HUES48 (cell line): ENCODE data around the gene ZNF12.
"Not testable (repeated sequence)": the region's sequence is repeated elsewhere in the genome, so short reads cannot be mapped to it uniquely, and the experiment has no call there.

Experiments used
- H3K27ac ChIP-seq: one replicate; pipeline ENCODE4 v1.7.0; 2013; ENCODE audit warnings: low read depth, low read length, inconsistent platforms
- H3K27me3 ChIP-seq: 2 replicates; pipeline ENCODE4 v1.6.1; 2013; ENCODE audit warnings: mild to moderate bottlenecking, low read length; ENCODE audit not compliant: control insufficient read depth, insufficient read depth
- H3K36me3 ChIP-seq: 2 replicates; pipeline ENCODE4 v1.6.1; 2013; ENCODE audit warnings: low read length; ENCODE audit not compliant: control insufficient read depth, insufficient read depth
- H3K4me1 ChIP-seq: 2 replicates; pipeline ENCODE4 v1.6.1; 2013; ENCODE audit warnings: mild to moderate bottlenecking, low read length; ENCODE audit not compliant: control insufficient read depth, insufficient read depth
- H3K4me3 ChIP-seq: 2 replicates; pipeline ENCODE4 v1.5.1; 2013; ENCODE audit warnings: mild to moderate bottlenecking, low read depth, low read length
- H3K9ac ChIP-seq: 2 replicates; pipeline ENCODE4 v1.6.1; 2013; ENCODE audit warnings: mild to moderate bottlenecking, low read depth, low read length, moderate library complexity
- H3K9me3 ChIP-seq: 2 replicates; pipeline ENCODE4 v1.6.1; 2013; ENCODE audit warnings: low read length; ENCODE audit not compliant: control insufficient read depth, insufficient read depth

Gene ZNF12

GRCh38 chr7:6691609-6692106 is 15.1 kb downstream of the ZNF12 start:
- H3K27me3 ChIP-seq = no peaks in the 10 kb centered on the region
- peaks cover 99% of the 10 kb centered on the region for H3K36me3 ChIP-seq
- H3K4me3 ChIP-seq = no peak overlapping the region; the same call in 1 of the 2 replicates
- no peak overlapping the region for H3K27ac ChIP-seq
- H3K9ac ChIP-seq = no peak overlapping the region
- H3K9me3 ChIP-seq = peaks cover 100% of the 10 kb centered on the region
- H3K4me1 ChIP-seq = no peaks in the 10 kb centered on the region

- Histone ChIP-seq H3K27ac (no peak overlapping the region), H3K4me1 (no peaks in the 10 kb centered on the region), H3K4me3 (peak overlapping the region; percentile 43), H3K9me3 (peaks cover 98% of the 10 kb centered on the region), H3K36me3 (peaks cover 97% of the 10 kb centered on the region), H3K27me3 (no peaks in the 10 kb centered on the region), H3K9ac (no peak overlapping the region)
These were observed 15.6 kb downstream of the ZNF12 start for GRCh38 chr7:6691103-6691502.

- H3K9me3 ChIP-seq = peaks cover 86% of the 10 kb centered on the region
- H3K27me3 ChIP-seq = no peaks in the 10 kb centered on the region
- H3K4me1 ChIP-seq = no peaks in the 10 kb centered on the region
- no peak overlapping the region for H3K27ac ChIP-seq
- no peaks in the 10 kb centered on the region; the same call in 1 of the 2 replicates for H3K36me3 ChIP-seq
- no peak overlapping the region for H3K4me3 ChIP-seq
- H3K9ac ChIP-seq = no peak overlapping the region
These were observed 26.6 kb downstream of the ZNF12 start for GRCh38 chr7:6680146-6680545.

DNA sequence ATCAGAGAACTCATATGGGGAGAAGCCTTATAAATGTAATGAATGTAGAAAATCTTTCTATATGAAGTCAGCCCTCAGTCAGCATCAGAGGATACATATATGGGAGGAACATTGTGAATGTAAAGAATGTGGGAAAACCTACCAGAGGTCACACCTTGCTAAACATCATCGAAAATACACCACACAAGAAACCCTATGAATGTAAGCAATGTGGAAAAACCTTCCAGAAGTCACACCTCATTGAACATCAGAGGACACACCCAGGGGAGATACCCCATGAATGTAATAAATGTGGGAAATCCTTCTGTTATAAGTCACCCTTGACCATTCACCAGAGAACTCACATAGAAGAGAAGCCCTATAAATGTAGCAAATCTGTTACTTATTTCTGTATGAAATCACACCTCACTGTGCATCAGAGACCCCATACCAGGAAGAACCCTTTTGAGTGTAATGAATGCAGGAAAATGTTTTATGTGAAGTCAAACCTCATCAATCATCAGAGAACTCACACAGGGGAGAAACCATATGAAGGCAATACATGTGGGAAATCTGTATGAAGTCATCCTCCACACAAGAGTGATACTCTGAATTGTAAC is 30.8 kb downstream of the ZNF12 start:
- Histone ChIP-seq H3K9me3 (peaks cover 77% of the 10 kb centered on the region), H3K27ac (no peak overlapping the region), H3K9ac (no peak overlapping the region), H3K36me3 (peaks cover 17% of the 10 kb centered on the region), H3K4me1 (no peaks in the 10 kb centered on the region), H3K4me3 (no peak overlapping the region), H3K27me3 (no peaks in the 10 kb centered on the region)

- not testable (repeated sequence) for H3K27me3 ChIP-seq
- H3K9me3 ChIP-seq = peaks cover 59% of the 10 kb centered on the region
These were observed 35.9 kb downstream of the ZNF12 start for GRCh38 chr7:6670851-6671250.

GRCh38 chr7:6658618-6659345 is 48.0 kb downstream of the ZNF12 start:
- Histone ChIP-seq H3K9me3 (no peaks in the 10 kb centered on the region), H3K4me1 (no peaks in the 10 kb centered on the region; the same call in 1 of the 2 replicates), H3K9ac (no peak overlapping the region), H3K27ac (no peak overlapping the region), H3K4me3 (no peak overlapping the region), H3K27me3 (no peaks in the 10 kb centered on the region; the same call in 1 of the 2 replicates), H3K36me3 (no peaks in the 10 kb centered on the region)

More at GRCh38 chr7:6670851-6671250, 35.9 kb downstream of the ZNF12 start:
- not testable (repeated sequence) for H3K9ac ChIP-seq, H3K4me1 ChIP-seq, H3K27ac ChIP-seq, H3K4me3 ChIP-seq
- peaks cover 27% of the 10 kb centered on the region for H3K36me3 ChIP-seq

DNA sequence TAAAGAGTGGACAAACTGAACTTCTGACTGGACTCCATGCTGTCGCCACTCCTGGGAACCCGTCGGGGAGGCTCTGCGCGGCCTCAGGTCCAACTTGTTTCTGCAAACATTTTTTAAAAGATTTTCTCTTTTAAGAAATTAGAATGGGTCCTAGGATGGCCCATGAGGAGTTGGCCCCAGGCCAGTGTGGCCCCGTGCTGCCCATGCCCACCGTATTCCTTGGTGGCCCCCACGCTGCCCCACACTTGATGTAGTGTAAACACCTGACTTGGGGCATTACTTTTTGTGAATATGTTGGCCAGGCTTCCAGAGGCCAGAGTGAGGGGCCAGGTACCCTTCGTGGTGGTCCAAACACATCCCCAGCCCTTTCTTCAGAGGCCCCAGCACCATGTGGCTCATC is 50.3 kb downstream of the ZNF12 start:
- no peak overlapping the region for H3K27ac ChIP-seq
- no peaks in the 10 kb centered on the region for H3K9me3 ChIP-seq
- peaks cover 12% of the 10 kb centered on the region for H3K36me3 ChIP-seq
- H3K4me3 ChIP-seq = no peak overlapping the region
- H3K9ac ChIP-seq = no peak overlapping the region
- H3K4me1 ChIP-seq = no peaks in the 10 kb centered on the region; the same call in 1 of the 2 replicates
- no peaks in the 10 kb centered on the region; the same call in 1 of the 2 replicates for H3K27me3 ChIP-seq

DNA sequence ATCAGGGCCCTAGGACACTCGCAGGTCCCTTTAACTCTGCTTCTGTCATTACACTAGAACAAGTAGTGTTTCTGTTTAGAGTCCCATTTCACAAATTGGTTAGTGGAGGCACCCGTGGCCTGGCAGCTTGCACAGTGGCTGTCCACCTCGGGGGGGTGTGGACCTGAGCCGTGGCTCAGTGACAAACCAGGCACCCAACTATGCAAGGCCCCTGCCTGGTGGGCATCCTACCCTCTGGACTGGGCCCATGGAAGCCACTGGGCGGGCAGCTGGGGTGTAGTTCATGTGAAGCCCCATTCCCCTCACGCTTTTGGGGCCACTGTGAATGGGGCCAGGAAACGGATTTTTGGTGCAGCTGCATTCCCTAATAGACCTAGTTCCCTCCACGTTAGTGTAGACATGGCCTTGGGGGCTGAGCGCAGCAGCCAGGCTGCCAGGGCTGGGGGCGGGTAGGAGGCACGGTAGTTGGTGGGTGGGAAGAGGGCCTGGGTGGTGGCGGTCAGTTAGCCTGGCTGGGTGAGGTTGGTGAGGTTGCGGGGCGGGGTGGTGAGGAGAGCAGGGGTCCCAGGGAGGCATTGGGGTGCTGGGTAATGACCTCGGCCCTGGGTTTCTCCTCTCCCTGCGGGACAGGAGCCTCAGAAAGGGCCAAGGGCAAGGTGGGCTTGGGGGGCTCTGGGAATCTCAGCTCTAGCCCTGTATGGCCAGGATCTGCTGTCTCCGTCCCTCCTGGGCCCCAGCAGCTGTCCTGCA is 50.9 kb downstream of the ZNF12 start:
- Histone ChIP-seq H3K9me3 (no peaks in the 10 kb centered on the region), H3K27ac (no peak overlapping the region), H3K36me3 (peaks cover 12% of the 10 kb centered on the region), H3K27me3 (no peaks in the 10 kb centered on the region; the same call in 1 of the 2 replicates), H3K4me1 (no peaks in the 10 kb centered on the region; the same call in 1 of the 2 replicates), H3K4me3 (no peak overlapping the region), H3K9ac (no peak overlapping the region)

GRCh38 chr7:6654842-6655610 is 51.7 kb downstream of the ZNF12 start:
- H3K9ac ChIP-seq = no peak overlapping the region
- H3K9me3 ChIP-seq = no peaks in the 10 kb centered on the region
- H3K4me3 ChIP-seq = no peak overlapping the region
- H3K4me1 ChIP-seq = no peaks in the 10 kb centered on the region; the same call in 1 of the 2 replicates
- no peak overlapping the region for H3K27ac ChIP-seq
- H3K36me3 ChIP-seq = peaks cover 12% of the 10 kb centered on the region
- H3K27me3 ChIP-seq = no peaks in the 10 kb centered on the region; the same call in 1 of the 2 replicates

GRCh38 chr7:6654113-6654841 is 52.5 kb downstream of the ZNF12 start:
- H3K27ac ChIP-seq = no peak overlapping the region
- peaks cover 12% of the 10 kb centered on the region for H3K36me3 ChIP-seq
- no peak overlapping the region for H3K4me3 ChIP-seq
- no peaks in the 10 kb centered on the region; the same call in 1 of the 2 replicates for H3K27me3 ChIP-seq
- no peak overlapping the region for H3K9ac ChIP-seq
- H3K4me1 ChIP-seq = no peaks in the 10 kb centered on the region
- H3K9me3 ChIP-seq = no peaks in the 10 kb centered on the region
